HCT116 (cell line): ENCODE data around the gene OTOP3. TPM values are rescaled to one million over a fixed set of nuclear protein-coding genes. Genes with fewer than 3 reads are reported as not detected.
A peak's percentile ranks its signal among the peaks of the same experiment; 100 is the strongest.

Experiments used
- ATAC-seq: fragments of 200-7000 bp; cut with Tn5 transposase; 2 replicates; pipeline ENCODE4 v1.9.1; 2020; ENCODE audit warnings: mild to moderate bottlenecking, moderate library complexity
- BruUV-seq: library from RNA; stranded (reverse); fragments of 400-500 nt; replicated peaks from 2 replicates; lab custom pipeline; 2021; lab: Mats Ljungman, UMichigan
- CTCF ChIA-PET: fragments of 300-600 bp; sonication (Branson Sonifier 250); formaldehyde crosslinking; loops from one replicate; lab custom pipeline; 2021; ENCODE audit warnings: antibody characterized with exemption; lab: Charles Lee
- POLR2A ChIA-PET: fragments of 300-600, 350-600 bp; sonication (Branson Sonifier 250); formaldehyde crosslinking; loops from one replicate; lab custom pipeline; 2021; ENCODE audit warnings: antibody characterized with exemption; lab: Charles Lee
- RAD21 ChIA-PET, 2 experiments: fragments of 300-600 bp; sonication (Branson Sonifier 250); formaldehyde crosslinking; loops; one replicate each; lab custom pipeline; 2023; ENCODE audit warnings: low total read pairs in 2 of 2; ENCODE audit not compliant: uncharacterized antibody in 2 of 2, unreplicated experiment in 2 of 2, low non-redundant PET in 1 of 2; lab: Charles Lee
- DNase-seq: peaks from one replicate; pipeline ENCODE4 v3.0.0-alpha.2; 2010; ENCODE audit warnings: low read depth, low spot score
- H2AFZ ChIP-seq: fragments of 200-600 bp; shearing (Covaris generic), sonication (generic); 2 replicates; pipeline ENCODE4 v1.6.1; 2017; ENCODE audit warnings: low read depth, mixed run types, mixed read lengths, antibody characterized with exemption, low read length; ENCODE audit not compliant: poor library complexity, severe bottlenecking
- H3K27ac ChIP-seq: 2 replicates; pipeline ENCODE4 v1.5.1; 2012; ENCODE audit warnings: low read depth, low read length
- H3K27me3 ChIP-seq: fragments of 200-600 bp; sonication (generic); 2 replicates; pipeline ENCODE4 v1.6.1; 2016; ENCODE audit warnings: mixed run types, low read length, mixed read lengths; ENCODE audit not compliant: insufficient read depth
- H3K36me3 ChIP-seq, 2 experiments: fragments of 200-500 bp in 1 of 2; fragments of 200-600 bp in 1 of 2; sonication (Bioruptor generic) in 1 of 2; sonication (generic) in 1 of 2; 2 replicates each; pipeline versions ENCODE4 v1.5.1 to v1.6.1; 2014 to 2016; ENCODE audit warnings: low read length in 2 of 2, inconsistent platforms in 1 of 2, mixed read lengths in 1 of 2, mixed run types in 1 of 2; ENCODE audit not compliant: insufficient read depth in 2 of 2, control insufficient read depth in 1 of 2
- H3K4me1 ChIP-seq, 2 experiments: fragments of 200-600 bp in 1 of 2; sonication (generic) in 1 of 2; 2 replicates each; pipeline versions ENCODE4 v1.5.1 to v1.6.1; 2012 to 2017; ENCODE audit warnings: low read length in 2 of 2, inconsistent platforms in 1 of 2, mild to moderate bottlenecking in 1 of 2, mixed read lengths in 1 of 2, mixed run types in 1 of 2, moderate library complexity in 1 of 2; ENCODE audit not compliant: insufficient read depth in 2 of 2, control insufficient read depth in 1 of 2
- H3K4me2 ChIP-seq: fragments of 200-600 bp; sonication (generic); 2 replicates; pipeline ENCODE4 v1.6.1; 2017; ENCODE audit warnings: mixed run types, low read length, mixed read lengths
- H3K4me3 ChIP-seq, 2 experiments: fragments of 200-600 bp in 1 of 2; sonication (generic) in 1 of 2; replicated peaks in 1 of 2; 2 replicates each; pipeline ENCODE4 v1.5.1; 2011 to 2016; ENCODE audit warnings: low read length in 2 of 2, control low read depth in 1 of 2, low read depth in 1 of 2, mild to moderate bottlenecking in 1 of 2, mixed read lengths in 1 of 2, mixed run types in 1 of 2
- H3K79me2 ChIP-seq: fragments of 200-600 bp; sonication (generic); 2 replicates; pipeline ENCODE4 v1.6.1; 2017; ENCODE audit warnings: mild to moderate bottlenecking, mixed run types, low read length, moderate library complexity, mixed read lengths; ENCODE audit not compliant: insufficient read depth
- H3K9ac ChIP-seq: fragments of 200-600 bp; sonication (generic); 2 replicates; pipeline ENCODE4 v1.6.1; 2016; ENCODE audit warnings: low read length, mixed read lengths
- H3K9me2 ChIP-seq: fragments of 200-600 bp; sonication (generic), shearing (Covaris generic); 2 replicates; pipeline ENCODE4 v1.6.1; 2017; ENCODE audit warnings: mixed run types, mild to moderate bottlenecking, moderate library complexity; ENCODE audit not compliant: insufficient read depth
- H3K9me3 ChIP-seq, 2 experiments: fragments of 200-500 bp in 1 of 2; fragments of 200-600 bp in 1 of 2; sonication (Bioruptor generic) in 1 of 2; sonication (generic) in 1 of 2; 2 replicates each; pipeline ENCODE4 v1.6.1; 2014 to 2017; ENCODE audit warnings: low read length in 2 of 2, mixed read lengths in 2 of 2, inconsistent platforms in 1 of 2, low read depth in 1 of 2, mild to moderate bottlenecking in 1 of 2, mixed run types in 1 of 2, moderate library complexity in 1 of 2; ENCODE audit not compliant: control insufficient read depth in 1 of 2, insufficient read depth in 1 of 2
- H4K20me1 ChIP-seq: fragments of 200-600 bp; sonication (generic), shearing (Covaris generic); 2 replicates; pipeline ENCODE4 v1.6.1; 2017; ENCODE audit warnings: mixed run types, mild to moderate bottlenecking, moderate library complexity; ENCODE audit not compliant: insufficient read depth
- ATF3 ChIP-seq: IDR thresholded peaks from 2 replicates; pipeline ENCODE4 v1.6.1; 2012
- CBX3 ChIP-seq: IDR thresholded peaks from 2 replicates; pipeline ENCODE4 v1.6.1; 2012; ENCODE audit warnings: low read depth
- CEBPB ChIP-seq: IDR thresholded peaks from 2 replicates; pipeline ENCODE4 v1.6.1; 2012; ENCODE audit warnings: low read depth
- CTCF ChIP-seq, 3 experiments: fragments of 200-600 bp in 1 of 3; sonication (generic) in 1 of 3; IDR thresholded peaks in 2 of 3; conservative IDR thresholded peaks in 1 of 3; 2 replicates each; pipeline ENCODE4 v1.5.1; 2012 to 2017; ENCODE audit warnings: low read depth in 2 of 3, low read length in 2 of 3, antibody characterized with exemption in 1 of 3, borderline replicate concordance in 1 of 3, control low read depth in 1 of 3, mild to moderate bottlenecking in 1 of 3, mixed read lengths in 1 of 3, mixed run types in 1 of 3, moderate library complexity in 1 of 3; ENCODE audit not compliant: insufficient read depth in 1 of 3
- FOSL1 ChIP-seq: IDR thresholded peaks from 2 replicates; pipeline ENCODE4 v1.6.1; 2012; ENCODE audit warnings: low read depth
- MAX ChIP-seq: IDR thresholded peaks from 2 replicates; pipeline ENCODE4 v1.6.1; 2012
- POLR2A ChIP-seq: IDR thresholded peaks from 2 replicates; pipeline ENCODE4 v1.7.0; 2011; ENCODE audit warnings: borderline replicate concordance; ENCODE audit not compliant: insufficient read depth, insufficient read length; ENCODE audit errors: extremely low read depth
- POLR2AphosphoS5 ChIP-seq: IDR thresholded peaks from 2 replicates; pipeline ENCODE4 v1.6.1; 2011; ENCODE audit warnings: mild to moderate bottlenecking, low read depth, low read length, moderate library complexity
- SP1 ChIP-seq: IDR thresholded peaks from 2 replicates; pipeline ENCODE4 v1.6.1; 2012; ENCODE audit warnings: low read depth
- SRF ChIP-seq: IDR thresholded peaks from 2 replicates; pipeline ENCODE4 v1.6.1; 2012; ENCODE audit warnings: low read depth
- ZNF274 ChIP-seq: fragments of 200-500 bp; sonication (Bioruptor generic); IDR thresholded peaks from 2 replicates; pipeline ENCODE4 v1.6.1; 2014; ENCODE audit warnings: mild to moderate bottlenecking, low read depth, low read length, inconsistent platforms
- intact Hi-C: fragments of 100-400 bp; cut with micrococcal nuclease; formaldehyde crosslinking; loops from 2 replicates; pipeline ENCODE4 v1.10.0; 2022
- total RNA-seq: library from RNA; stranded (reverse); gene quantifications from one replicate; pipeline ENCODE4 v1.2.1, GENCODE V29; 2021; ENCODE audit not compliant: unreplicated experiment

The OTOP3 gene
- total RNA-seq, 1 experiment from 2014 or later = not detected

- no TSS peak for BruUV-seq
- intact Hi-C loops = no loop called here
- DNase-seq (no peak), ATAC-seq (no peak; the same call in 1 of the 2 replicates)
- ChIA-PET RAD21 (interaction anchor here in 1 of 2 experiments (0.5 to 1.0 kb wide), 3 partner anchors 18 to 126 kb away, joined by 3 to 10 read pairs (median 4); no protein-coding TSS in a partner anchor), CTCF (interaction anchor here (1.0 to 4.5 kb wide), 3 partner anchors 8 to 14 kb away, joined by 3 to 36 read pairs (median 11); no protein-coding TSS in a partner anchor), POLR2A (interaction anchor here (1.4 to 2.2 kb wide), 4 partner anchors 10 to 99 kb away, joined by 3 to 5 read pairs (median 4); partner anchors contain the start of genes CDR2L, FDXR and MRPL58)
- Histone ChIP-seq H2AFZ (no peak overlapping the region), H3K4me2 (peak overlapping the region; percentile 98), H3K9me2 (no peaks in the 10 kb centered on the region), H3K27me3 (no peaks in the 10 kb centered on the region), H3K9ac (peak overlapping the region; percentile 69), H3K4me1 (peaks cover 36 to 39% of the 10 kb centered on the region in 2 experiments), H4K20me1 (no peaks in the 10 kb centered on the region), H3K4me3 (peak overlapping the region; percentile 80 to 84)
- TF ChIP-seq ATF3 (no peak), ZNF274 (no peak), POLR2AphosphoS5 (no peak), SP1 (no peak), CBX3 (no peak), FOSL1 (no peak), POLR2A (no peak), CTCF (IDR thresholded peaks at IDR 0.05 in 2 of 3, conservative IDR thresholded peaks at IDR 0.05 in 1 of 3; ENCODE audit: borderline replicate concordance in 1 of 3, insufficient read depth in 1 of 3, low read depth in 2 of 3, low read length in 2 of 3) (no peak), SRF (no peak), MAX (no peak), CEBPB (no peak)
- TF ChIP-seq, all 23 proteins: peak for 0
- no peaks in the 10 kb centered on the region for H3K79me2 ChIP-seq
- no peaks in the 10 kb centered on the region for H3K9me3 ChIP-seq
- H3K36me3 ChIP-seq = no peaks in the 10 kb centered on the region
- H3K27ac ChIP-seq = peak overlapping the region; percentile 6; the same call in 1 of the 2 replicates
These were observed 36.1 kb downstream of the OTOP3 start for GRCh38 chr17:74971842-74972106.
